Smooth muscle cell (in vitro differentiated cells): Measurements from ENCODE around the gene MCTP1. TPM values are rescaled to one million over a fixed set of nuclear protein-coding genes. Genes with fewer than 3 reads are reported as not detected.

Source experiments
- DNase-seq: peaks from one replicate; lab custom pipeline; 2025; ENCODE audit not compliant: unreplicated experiment; lab: John Stamatoyannopoulos, UW
- H2AFZ ChIP-seq: fragments of 200-600 bp; sonication (generic); 2 replicates; pipeline ENCODE4 v1.6.0; 2016; ENCODE audit warnings: antibody characterized with exemption, low read depth, mild to moderate bottlenecking
- H3F3A ChIP-seq: fragments of 200-600 bp; sonication (generic); 2 replicates; pipeline ENCODE4 v1.6.0; 2017; ENCODE audit warnings: antibody characterized with exemption, low read depth
- H3K27ac ChIP-seq: fragments of 200-600 bp; sonication (generic); 2 replicates; pipeline ENCODE4 v1.5.1; 2016; ENCODE audit warnings: low read depth, mild to moderate bottlenecking
- H3K27me3 ChIP-seq: fragments of 200-600 bp; sonication (generic); 2 replicates; pipeline ENCODE4 v1.6.1; 2016; ENCODE audit warnings: low read depth, mild to moderate bottlenecking
- H3K36me3 ChIP-seq: fragments of 200-600 bp; sonication (generic); 2 replicates; pipeline ENCODE4 v1.5.1; 2016; ENCODE audit warnings: low read depth
- H3K4me1 ChIP-seq: fragments of 200-600 bp; sonication (generic); 2 replicates; pipeline ENCODE4 v1.5.1; 2016; ENCODE audit warnings: low read depth
- H3K4me2 ChIP-seq: fragments of 200-600 bp; sonication (generic); 2 replicates; pipeline ENCODE4 v1.6.0; 2016; ENCODE audit warnings: mild to moderate bottlenecking
- H3K4me3 ChIP-seq: fragments of 200-600 bp; sonication (generic); 2 replicates; pipeline ENCODE4 v1.5.1; 2016; ENCODE audit warnings: mild to moderate bottlenecking
- H3K79me2 ChIP-seq: fragments of 200-600 bp; sonication (generic); 2 replicates; pipeline ENCODE4 v1.6.0; 2016; ENCODE audit warnings: low read depth, mild to moderate bottlenecking
- H3K9ac ChIP-seq: fragments of 200-600 bp; sonication (generic); 2 replicates; pipeline ENCODE4 v1.6.0; 2016; ENCODE audit warnings: low read depth
- H3K9me3 ChIP-seq: fragments of 200-600 bp; sonication (generic); replicated peaks from 2 replicates; pipeline ENCODE4 v1.5.1; 2016; ENCODE audit warnings: low read depth
- H4K20me1 ChIP-seq: fragments of 200-600 bp; sonication (generic); 2 replicates; pipeline ENCODE4 v1.6.0; 2016; ENCODE audit warnings: low read depth
- WGBS: methylation state at CpG from one replicate; pipeline ENCODE4 v1.1.7; 2016; ENCODE audit warnings: low lambda C conversion rate; 5-methylcytosine and 5-hydroxymethylcytosine counted together
- polyA plus RNA-seq: library from polyadenylated mRNA; unstranded; fragments of >200 nt; fragmentation: Nextera tagmentation; extraction: Ambion mirVana; gene quantifications from 2 replicates; pipeline ENCODE4 v1.2.1, GENCODE V29; 2016
- total RNA-seq: library from RNA; depleted of rRNA; stranded (reverse); fragments of >200 nt; gene quantifications from 2 replicates; pipeline ENCODE4 v1.2.3, GENCODE V29; 2014
- TF ChIP-seq, protein P1 (sequence below): fragments of 200-600 bp; sonication (generic); IDR thresholded peaks from 2 replicates; pipeline ENCODE4 v1.5.1; 2017; ENCODE audit warnings: borderline replicate concordance, mild to moderate bottlenecking, antibody characterized with exemption; ENCODE audit not compliant: insufficient read depth, poor library complexity, severe bottlenecking

The MCTP1 gene
- total and polyA plus RNA-seq, 2 experiments from 2014 or later: 1.1 to 4.8 TPM

DNA sequence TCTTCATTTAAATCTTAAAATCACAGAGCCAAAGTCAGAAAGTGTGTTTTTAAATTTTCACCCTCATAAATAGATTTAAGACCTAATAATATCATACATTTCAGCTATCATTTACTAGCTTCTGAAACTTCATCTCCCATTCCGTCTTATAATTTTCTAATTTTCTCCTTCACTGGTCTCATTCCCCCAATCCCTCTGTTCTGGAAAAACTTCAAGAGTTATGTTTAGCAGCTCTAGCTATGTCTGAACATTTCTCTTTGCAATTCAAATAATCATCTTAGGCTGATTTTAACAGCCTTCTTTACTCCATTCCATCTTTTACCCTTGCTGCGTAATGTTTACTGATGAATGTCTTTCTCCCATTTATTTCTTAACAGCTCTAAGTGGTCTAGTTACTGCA is 474.0 kb downstream of the MCTP1 start:
- no peak overlapping the region for H3K9ac ChIP-seq
- no peaks in the 10 kb centered on the region for H3K9me3 ChIP-seq

DNA sequence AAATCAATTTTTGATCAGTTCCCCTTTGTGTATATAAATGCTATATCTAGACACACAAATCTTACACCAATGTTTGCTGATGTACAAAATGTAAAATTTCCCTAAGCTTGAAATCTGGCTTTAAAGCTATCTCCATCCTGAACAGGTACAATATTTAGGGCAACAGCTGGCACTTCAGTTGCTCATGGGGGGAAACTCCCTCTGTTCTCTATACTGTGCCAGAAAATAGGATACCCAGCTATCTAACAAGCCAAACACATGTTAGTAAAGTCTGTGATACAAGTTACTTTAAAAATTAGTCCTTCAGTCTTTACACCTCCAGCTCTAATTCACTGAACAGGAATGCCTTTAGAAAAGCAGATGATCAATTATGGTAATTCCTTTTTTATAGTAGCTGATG is 474.6 kb downstream of the MCTP1 start:
- TF ChIP-seq, protein P1, sequence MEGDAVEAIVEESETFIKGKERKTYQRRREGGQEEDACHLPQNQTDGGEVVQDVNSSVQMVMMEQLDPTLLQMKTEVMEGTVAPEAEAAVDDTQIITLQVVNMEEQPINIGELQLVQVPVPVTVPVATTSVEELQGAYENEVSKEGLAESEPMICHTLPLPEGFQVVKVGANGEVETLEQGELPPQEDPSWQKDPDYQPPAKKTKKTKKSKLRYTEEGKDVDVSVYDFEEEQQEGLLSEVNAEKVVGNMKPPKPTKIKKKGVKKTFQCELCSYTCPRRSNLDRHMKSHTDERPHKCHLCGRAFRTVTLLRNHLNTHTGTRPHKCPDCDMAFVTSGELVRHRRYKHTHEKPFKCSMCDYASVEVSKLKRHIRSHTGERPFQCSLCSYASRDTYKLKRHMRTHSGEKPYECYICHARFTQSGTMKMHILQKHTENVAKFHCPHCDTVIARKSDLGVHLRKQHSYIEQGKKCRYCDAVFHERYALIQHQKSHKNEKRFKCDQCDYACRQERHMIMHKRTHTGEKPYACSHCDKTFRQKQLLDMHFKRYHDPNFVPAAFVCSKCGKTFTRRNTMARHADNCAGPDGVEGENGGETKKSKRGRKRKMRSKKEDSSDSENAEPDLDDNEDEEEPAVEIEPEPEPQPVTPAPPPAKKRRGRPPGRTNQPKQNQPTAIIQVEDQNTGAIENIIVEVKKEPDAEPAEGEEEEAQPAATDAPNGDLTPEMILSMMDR: no peak
- DNase-seq: no peak
- Histone ChIP-seq H2AFZ (no peak overlapping the region), H3K36me3 (no peaks in the 10 kb centered on the region), H3K9ac (no peak overlapping the region), H3K4me2 (no peak overlapping the region), H3K4me3 (no peak overlapping the region), H3K27ac (no peak overlapping the region), H4K20me1 (no peaks in the 10 kb centered on the region), H3K9me3 (no peaks in the 10 kb centered on the region), H3K27me3 (peaks cover 7% of the 10 kb centered on the region), H3F3A (no peaks in the 10 kb centered on the region), H3K4me1 (no peaks in the 10 kb centered on the region), H3K79me2 (no peaks in the 10 kb centered on the region)

More for the DNA sequence above, 474.0 kb downstream of the MCTP1 start:
- WGBS: 97% methylated on average over 2 of the region's 2 CpGs
- H4K20me1 ChIP-seq: no peaks in the 10 kb centered on the region
- H3K4me1 ChIP-seq: no peaks in the 10 kb centered on the region
- no peak overlapping the region for H3K4me3 ChIP-seq
- H3K27me3 ChIP-seq: peaks cover 7% of the 10 kb centered on the region
- H3K27ac ChIP-seq: no peak overlapping the region
- H3K4me2 ChIP-seq: no peak overlapping the region
- H3K79me2 ChIP-seq: no peaks in the 10 kb centered on the region
- TF ChIP-seq, protein P1: no peak
- no peak for DNase-seq
- no peaks in the 10 kb centered on the region for H3K36me3 ChIP-seq
- H3F3A ChIP-seq: no peaks in the 10 kb centered on the region
- H2AFZ ChIP-seq: no peak overlapping the region

DNA sequence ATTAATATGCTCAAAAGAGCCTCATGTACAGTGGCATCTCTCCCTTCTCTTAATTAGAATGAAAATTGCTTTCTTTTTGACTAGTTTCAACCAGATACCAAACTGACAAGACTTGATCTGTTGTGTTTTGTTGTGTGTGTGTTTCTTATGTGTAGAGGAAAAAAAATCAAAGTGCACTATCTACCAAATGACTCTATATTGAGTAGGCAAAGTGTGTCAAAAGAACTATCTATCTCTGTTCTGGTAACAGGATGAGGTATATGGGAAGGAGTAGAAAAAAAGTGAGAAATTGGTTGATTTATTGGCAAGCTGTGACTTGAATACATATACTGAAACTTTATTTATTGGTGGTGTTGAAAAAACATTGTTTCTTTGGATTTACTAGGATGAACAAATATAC is 476.4 kb downstream of the MCTP1 start:
- no peak overlapping the region for H2AFZ ChIP-seq
- H3K27ac ChIP-seq: no peak overlapping the region
- H3K9ac ChIP-seq: no peak overlapping the region
- no peaks in the 10 kb centered on the region for H3K4me1 ChIP-seq
- no peaks in the 10 kb centered on the region for H3K36me3 ChIP-seq
- no peaks in the 10 kb centered on the region for H3F3A ChIP-seq
- no peak overlapping the region for H3K4me3 ChIP-seq
- H4K20me1 ChIP-seq: no peaks in the 10 kb centered on the region
- TF ChIP-seq, protein P1: no peak
- DNase-seq: no peak
- no peaks in the 10 kb centered on the region for H3K9me3 ChIP-seq
- no peak overlapping the region for H3K4me2 ChIP-seq
- no peaks in the 10 kb centered on the region for H3K79me2 ChIP-seq
- peaks cover 7% of the 10 kb centered on the region for H3K27me3 ChIP-seq

DNA sequence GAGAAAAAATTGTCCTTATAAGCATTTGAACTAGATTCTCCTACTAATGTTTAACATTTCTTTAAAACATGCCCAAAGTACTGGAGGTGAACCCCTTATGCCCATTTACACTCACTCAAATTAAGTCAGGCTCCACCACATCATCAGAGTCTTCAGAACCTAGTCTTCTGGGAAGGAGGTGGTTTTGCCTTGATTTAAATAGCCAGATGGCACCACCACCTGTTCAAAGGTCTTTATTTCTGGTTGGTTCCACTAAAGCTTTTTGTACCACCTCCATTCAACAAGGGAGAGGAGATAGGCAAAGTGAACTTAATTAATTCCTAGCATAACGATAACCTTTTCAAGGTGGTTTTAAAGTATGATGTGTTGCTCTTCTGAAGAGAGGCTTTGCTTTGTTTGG is 476.9 kb downstream of the MCTP1 start:
- WGBS: 88% methylated on average over 1 of the region's 1 CpG

More for the DNA sequence above, 476.9 kb downstream of the MCTP1 start:
- DNase-seq: no peak
- peaks cover 7% of the 10 kb centered on the region for H3K27me3 ChIP-seq
- H3K27ac ChIP-seq: no peak overlapping the region
- H3K4me3 ChIP-seq: no peak overlapping the region
- no peaks in the 10 kb centered on the region for H3K9me3 ChIP-seq
- TF ChIP-seq, protein P1: no peak
- H3K4me2 ChIP-seq: no peak overlapping the region
- no peaks in the 10 kb centered on the region for H3K36me3 ChIP-seq
- no peaks in the 10 kb centered on the region for H3K4me1 ChIP-seq
- H3K79me2 ChIP-seq: no peaks in the 10 kb centered on the region
- no peak overlapping the region for H2AFZ ChIP-seq
- H4K20me1 ChIP-seq: no peaks in the 10 kb centered on the region
- H3K9ac ChIP-seq: no peak overlapping the region
- no peaks in the 10 kb centered on the region for H3F3A ChIP-seq
